ENCODE data around the gene FAM209A. TPM values are rescaled to one million over a fixed set of nuclear protein-coding genes. Genes with fewer than 3 reads are reported as not detected.
"Not testable (repeated sequence)": the region's sequence is repeated elsewhere in the genome, so short reads cannot be mapped to it uniquely, and the experiment has no call there.

The FAM209A gene
- total RNA-seq = under 1 TPM; 0.59 to 0.99 TPM

- H3K4me3 Mint-ChIP-seq; DNase-seq; H3K27me3 Mint-ChIP-seq; H3K4me1 Mint-ChIP-seq (ENCODE audit: low read depth); POLR2A ChIA-PET; intact Hi-C loops (cut with micrococcal nuclease); H3K27ac Mint-ChIP-seq; CTCF ChIA-PET: not testable (repeated sequence)
- Mint-ChIP-seq H3K36me3 (peaks cover 22% of the 10 kb centered on the region), H3K9me3 (peaks cover 16% of the 10 kb centered on the region)
These were observed at the start of gene FAM209A for GRCh38 chr20:56524444-56524843. Gene FAM209A, plus strand, starts transcription at chr20:56524744. Its CDS starts 65 bp downstream, at chr20:56524809.

DNA sequence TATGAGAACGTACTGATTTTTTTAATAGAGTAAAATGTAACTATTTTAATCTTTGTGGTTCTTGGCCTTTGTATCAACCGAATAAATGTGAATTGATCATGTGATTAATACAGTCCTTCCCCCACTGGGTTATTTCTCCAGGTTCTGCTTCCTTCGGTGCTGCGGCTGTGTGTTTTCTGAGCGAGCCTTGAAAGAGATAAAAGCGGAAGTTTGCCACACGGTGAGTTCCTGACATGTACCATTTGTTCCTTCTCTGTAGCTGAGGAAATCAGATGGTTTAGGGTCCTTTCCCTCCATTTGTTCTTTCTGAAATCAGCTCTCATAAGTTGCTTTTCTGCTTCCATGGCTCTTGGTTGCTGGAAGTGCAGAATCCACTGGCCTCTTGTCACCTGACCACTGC is 40.6 kb upstream of the FAM209A start:
- H3K4me3 Mint-ChIP-seq = no peak overlapping the region
- no peaks in the 10 kb centered on the region for H3K27me3 Mint-ChIP-seq
- POLR2A ChIA-PET = no interaction called here
- intact Hi-C loops (cut with micrococcal nuclease) = no loop called here
- no peak for DNase-seq
- peaks cover 30% of the 10 kb centered on the region for H3K4me1 Mint-ChIP-seq (ENCODE audit: low read depth)
- H3K9me3 Mint-ChIP-seq = no peaks in the 10 kb centered on the region
- peaks cover 53% of the 10 kb centered on the region for H3K36me3 Mint-ChIP-seq
- H3K27ac Mint-ChIP-seq = peak overlapping the region; percentile 59
- CTCF ChIA-PET = no interaction called here

DNA sequence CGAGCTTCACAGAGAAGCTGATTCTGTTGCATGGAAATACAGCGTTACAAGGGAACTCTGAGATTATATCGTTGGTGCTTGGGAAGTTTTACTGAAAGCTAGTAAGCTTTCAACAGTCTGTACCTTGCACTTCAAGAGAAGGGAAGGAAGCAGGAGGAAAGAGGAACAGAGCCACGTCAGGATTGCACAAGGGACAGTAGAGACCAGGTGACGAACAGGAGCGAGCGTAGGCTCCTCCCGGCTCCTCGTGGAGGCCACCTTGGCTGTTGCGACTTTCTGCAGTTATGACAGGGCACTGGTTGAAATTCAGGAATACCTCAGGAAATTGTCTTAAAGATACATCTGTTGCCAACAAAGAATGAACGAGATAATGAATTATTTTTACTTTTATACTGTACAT is 37.3 kb upstream of the FAM209A start:
- no peak for DNase-seq
- Mint-ChIP-seq H3K9me3 (no peaks in the 10 kb centered on the region), H3K27ac (no peak overlapping the region), H3K4me1 (ENCODE audit: low read depth) (peaks cover 24% of the 10 kb centered on the region), H3K27me3 (no peaks in the 10 kb centered on the region), H3K4me3 (no peak overlapping the region), H3K36me3 (peaks cover 50% of the 10 kb centered on the region)
- CTCF ChIA-PET = no interaction called here
- POLR2A ChIA-PET = no interaction called here
- intact Hi-C loops (cut with micrococcal nuclease) = no loop called here

DNA sequence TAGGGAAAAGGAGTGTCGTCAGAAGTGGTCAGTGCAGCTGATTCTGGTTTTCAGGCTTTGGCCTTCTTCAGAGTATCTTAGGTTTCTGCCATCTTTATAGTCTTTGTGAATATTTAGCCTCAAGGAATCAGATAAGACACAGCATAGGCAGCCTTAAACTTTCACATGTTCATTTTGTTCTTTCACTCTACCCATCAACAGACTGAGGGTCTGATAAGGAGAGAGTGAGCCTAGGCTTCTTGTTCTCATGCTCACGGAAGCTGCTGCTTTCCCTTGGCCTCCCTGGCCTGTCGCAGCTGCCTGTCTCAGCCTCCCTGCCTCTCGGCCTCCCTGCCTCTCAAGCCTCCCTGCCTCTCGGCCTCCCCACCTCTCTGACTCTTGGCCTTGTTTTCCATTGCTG is 36.0 kb upstream of the FAM209A start:
- Mint-ChIP-seq H3K27me3 (no peaks in the 10 kb centered on the region), H3K4me3 (no peak overlapping the region), H3K36me3 (peaks cover 50% of the 10 kb centered on the region), H3K27ac (no peak overlapping the region), H3K4me1 (ENCODE audit: low read depth) (peaks cover 13% of the 10 kb centered on the region), H3K9me3 (no peaks in the 10 kb centered on the region)
- DNase-seq = no peak
- intact Hi-C loops (cut with micrococcal nuclease) = no loop called here
- POLR2A ChIA-PET = no interaction called here
- CTCF ChIA-PET = no interaction called here

GRCh38 chr20:56501116-56501515 is 23.4 kb upstream of the FAM209A start:
- no peak for DNase-seq
- no peaks in the 10 kb centered on the region for H3K27me3 Mint-ChIP-seq
- no peak overlapping the region for H3K4me3 Mint-ChIP-seq
- intact Hi-C loops (cut with micrococcal nuclease) = no loop called here
- H3K9me3 Mint-ChIP-seq = peaks cover 2% of the 10 kb centered on the region
- no peak overlapping the region for H3K27ac Mint-ChIP-seq
- H3K36me3 Mint-ChIP-seq = peaks cover 21% of the 10 kb centered on the region
- H3K4me1 Mint-ChIP-seq (ENCODE audit: low read depth) = peaks cover 2% of the 10 kb centered on the region
- POLR2A ChIA-PET = no interaction called here
- CTCF ChIA-PET = no interaction called here

GRCh38 chr20:56503916-56504315 is 20.6 kb upstream of the FAM209A start:
- ChIA-PET CTCF (no interaction called here), POLR2A (no interaction called here)
- no peak overlapping the region for H3K4me3 Mint-ChIP-seq
- no peaks in the 10 kb centered on the region for H3K9me3 Mint-ChIP-seq
- intact Hi-C loops (cut with micrococcal nuclease) = loop anchor here (2.0 kb wide), 1 partner anchor 111 kb away; the partner anchor contains the start of genes AURKA and CSTF1
- no peaks in the 10 kb centered on the region for H3K27me3 Mint-ChIP-seq
- peaks cover 4% of the 10 kb centered on the region for H3K36me3 Mint-ChIP-seq
- no peak overlapping the region for H3K27ac Mint-ChIP-seq
- no peak for DNase-seq
- H3K4me1 Mint-ChIP-seq (ENCODE audit: low read depth) = peaks cover 2% of the 10 kb centered on the region

DNA sequence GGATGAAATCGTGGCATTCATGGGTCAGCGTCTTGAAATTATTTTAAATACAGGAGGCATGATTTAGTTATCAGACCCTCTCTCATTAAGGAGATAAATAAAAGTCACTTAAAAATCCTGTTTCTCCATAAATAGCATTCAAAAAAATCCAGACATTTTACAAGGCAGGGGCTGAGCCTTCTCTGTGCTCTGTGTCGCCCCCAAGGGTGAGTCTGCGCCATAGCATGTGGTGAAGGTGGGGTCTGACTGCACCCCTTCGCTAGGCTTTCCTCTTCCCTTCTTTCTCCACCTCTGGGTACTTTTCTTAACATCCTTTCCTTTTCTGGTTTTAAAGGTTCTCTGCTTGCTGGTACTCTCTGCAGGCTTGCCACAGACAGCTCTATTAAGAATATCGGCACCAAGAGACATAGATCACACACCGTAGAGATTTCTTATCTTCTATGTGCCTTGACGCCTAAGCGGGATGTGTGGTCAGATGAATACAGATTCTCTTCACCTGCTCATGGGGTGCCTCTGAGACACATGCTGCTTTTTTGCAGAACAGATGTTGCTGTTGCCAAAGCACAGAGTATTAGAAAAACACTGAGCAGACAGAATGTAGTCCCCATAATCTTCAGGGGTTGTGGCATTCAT is 20.1 kb upstream of the FAM209A start:
- CTCF ChIA-PET = interaction anchor here (1.0 to 1.5 kb wide), 2 partner anchors 106 to 109 kb away, joined by 3 to 6 read pairs; no protein-coding TSS in a partner anchor
- H3K36me3 Mint-ChIP-seq = peaks cover 4% of the 10 kb centered on the region
- no peak overlapping the region for H3K4me3 Mint-ChIP-seq
- intact Hi-C loops (cut with micrococcal nuclease) = loop anchor here (2.0 kb wide), 1 partner anchor 112 kb away; the partner anchor contains the start of genes AURKA and CSTF1
- POLR2A ChIA-PET = no interaction called here
- H3K4me1 Mint-ChIP-seq (ENCODE audit: low read depth) = peaks cover 2% of the 10 kb centered on the region
- no peaks in the 10 kb centered on the region for H3K27me3 Mint-ChIP-seq
- no peak overlapping the region for H3K27ac Mint-ChIP-seq
- no peaks in the 10 kb centered on the region for H3K9me3 Mint-ChIP-seq
- DNase-seq = peak; percentile 35

GRCh38 chr20:56506103-56506502 is 18.4 kb upstream of the FAM209A start:
- POLR2A ChIA-PET = no interaction called here
- Mint-ChIP-seq H3K4me1 (ENCODE audit: low read depth) (peaks cover 2% of the 10 kb centered on the region), H3K27me3 (no peaks in the 10 kb centered on the region), H3K4me3 (no peak overlapping the region), H3K27ac (no peak overlapping the region), H3K9me3 (no peaks in the 10 kb centered on the region), H3K36me3 (peaks cover 4% of the 10 kb centered on the region)
- no peak for DNase-seq
- intact Hi-C loops (cut with micrococcal nuclease) = no loop called here
- CTCF ChIA-PET = interaction anchor here (1.2 to 1.5 kb wide), 2 partner anchors 44 to 107 kb away, joined by 3 to 6 read pairs; no protein-coding TSS in a partner anchor

DNA sequence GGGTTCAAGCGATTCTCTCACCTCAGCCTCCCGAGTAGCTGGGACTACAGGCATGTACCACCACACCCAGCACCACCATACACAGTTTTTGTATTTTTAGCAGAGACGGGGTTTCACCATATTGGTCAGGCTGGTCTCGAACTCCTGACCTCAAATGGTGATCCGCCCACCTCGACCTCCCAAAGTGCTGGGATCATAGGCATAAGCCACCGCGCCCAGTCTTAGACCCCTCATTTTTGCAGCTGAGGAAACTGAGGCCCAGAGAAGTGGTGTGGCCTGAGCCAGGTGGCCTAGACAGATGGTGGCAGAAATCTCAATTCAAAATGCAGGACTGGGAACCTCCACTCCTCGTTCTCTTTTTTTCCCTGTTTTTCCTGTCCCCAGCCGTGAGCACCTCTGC is 12.6 kb upstream of the FAM209A start:
- CTCF ChIA-PET = no interaction called here
- intact Hi-C loops (cut with micrococcal nuclease) = no loop called here

GRCh38 chr20:56513161-56514150 is 11.1 kb upstream of the FAM209A start:
- intact Hi-C loops (cut with micrococcal nuclease) = no loop called here
- Mint-ChIP-seq H3K27ac (no peak overlapping the region), H3K36me3 (peaks cover 40% of the 10 kb centered on the region), H3K4me1 (ENCODE audit: low read depth) (no peaks in the 10 kb centered on the region), H3K27me3 (no peaks in the 10 kb centered on the region), H3K9me3 (peaks cover under 1% of the 10 kb centered on the region), H3K4me3 (no peak overlapping the region)
- POLR2A ChIA-PET = no interaction called here
- CTCF ChIA-PET = interaction anchor here (1.5 kb wide), 1 partner anchor 121 kb away, joined by 3 read pairs; the partner anchor contains the start of genes AURKA and CSTF1
- no peak for DNase-seq

More for the DNA sequence above, 12.6 kb upstream of the FAM209A start:
- no peaks in the 10 kb centered on the region for H3K9me3 Mint-ChIP-seq
- H3K4me3 Mint-ChIP-seq = no peak overlapping the region
- no peaks in the 10 kb centered on the region for H3K4me1 Mint-ChIP-seq (ENCODE audit: low read depth)
- POLR2A ChIA-PET = no interaction called here
- no peaks in the 10 kb centered on the region for H3K27me3 Mint-ChIP-seq
- peaks cover 24% of the 10 kb centered on the region for H3K36me3 Mint-ChIP-seq
- H3K27ac Mint-ChIP-seq = no peak overlapping the region
- no peak for DNase-seq

- no peak for DNase-seq
- Mint-ChIP-seq H3K36me3 (peaks cover 72% of the 10 kb centered on the region), H3K4me1 (ENCODE audit: low read depth) (no peaks in the 10 kb centered on the region), H3K4me3 (no peak overlapping the region), H3K27ac (no peak overlapping the region), H3K27me3 (no peaks in the 10 kb centered on the region), H3K9me3 (peaks cover 22% of the 10 kb centered on the region)
- ChIA-PET POLR2A (no interaction called here), CTCF (interaction anchor here (0.8 to 0.9 kb wide), 2 partner anchors 14 to 105 kb away, joined by 3 read pairs; partner anchors contain the start of gene CASS4)
- intact Hi-C loops (cut with micrococcal nuclease) = loop anchor here (1.0 kb wide), 1 partner anchor 116 kb away; no protein-coding TSS in a partner anchor
These were observed 7.9 kb upstream of the FAM209A start for GRCh38 chr20:56516631-56517030.

GRCh38 chr20:56517211-56517610 is 7.3 kb upstream of the FAM209A start:
- peaks cover 72% of the 10 kb centered on the region for H3K36me3 Mint-ChIP-seq
- DNase-seq = no peak
- H3K9me3 Mint-ChIP-seq = peaks cover 23% of the 10 kb centered on the region
- no peak overlapping the region for H3K27ac Mint-ChIP-seq
- H3K4me1 Mint-ChIP-seq (ENCODE audit: low read depth) = no peaks in the 10 kb centered on the region
- POLR2A ChIA-PET = no interaction called here
- intact Hi-C loops (cut with micrococcal nuclease) = no loop called here
- H3K27me3 Mint-ChIP-seq = no peaks in the 10 kb centered on the region
- CTCF ChIA-PET = no interaction called here
- no peak overlapping the region for H3K4me3 Mint-ChIP-seq

All from activated CD4-positive, alpha-beta memory T cell treated with anti-CD3 and anti-CD28 coated beads for 36 hours (primary cell).